Tibial artery (tissue), 4 donors: ENCODE measurements around the gene PTMS.

Experiments used
- DNase-seq, 2 donors: peaks; one replicate each; pipeline ENCODE4 v3.0.0-alpha.2; 2019
- H3K27ac ChIP-seq, 2 donors: fragments of 200-600 bp; sonication (generic) in 1 of 2; 1 replicate in 1 of 2; 2 replicates in 1 of 2; pipeline ENCODE4 v1.5.1; 2018 to 2019; ENCODE audit warnings: mild to moderate bottlenecking in 1 of 2
- H3K27me3 ChIP-seq, 2 donors: fragments of 200-600 bp; sonication (generic) in 1 of 2; one replicate each; pipeline versions ENCODE4 v1.5.1 to v1.6.0; 2016 to 2019
- H3K36me3 ChIP-seq, 3 donors: fragments of 200-600 bp; sonication (generic) in 2 of 3; one replicate each; pipeline ENCODE4 v1.5.1; 2016 to 2019; ENCODE audit warnings: mild to moderate bottlenecking in 2 of 3
- H3K4me1 ChIP-seq, 4 donors: fragments of 200-600 bp; sonication (generic) in 2 of 4; 1 replicate in 3 of 4; 2 replicates in 1 of 4; pipeline ENCODE4 v1.5.1; 2016 to 2019
- H3K4me3 ChIP-seq, 2 donors: fragments of 200-600 bp; sonication (generic) in 1 of 2; 1 replicate in 1 of 2; 2 replicates in 1 of 2; pipeline ENCODE4 v1.5.1; 2018 to 2019; ENCODE audit warnings: mild to moderate bottlenecking in 2 of 2
- H3K9me3 ChIP-seq, 3 donors: fragments of 200-600 bp; sonication (generic) in 1 of 3; one replicate each; pipeline ENCODE4 v1.5.1; 2016 to 2019
- intact Hi-C: fragments of 100-400 bp; cut with DNase I; formaldehyde crosslinking; loops from one replicate; pipeline ENCODE4 v1.15.0; 2023; ENCODE audit warnings: low total_unique reads
- TF ChIP-seq, protein P1 (sequence below), 2 experiments: fragments of 200-600 bp in 1 of 2; fragments of 450-650 bp in 1 of 2; IDR thresholded peaks; one replicate each; pipeline ENCODE4 v1.5.1; 2017 to 2019; ENCODE audit warnings: antibody characterized with exemption in 2 of 2, mild to moderate bottlenecking in 1 of 2, moderate library complexity in 1 of 2

Gene PTMS

DNA sequence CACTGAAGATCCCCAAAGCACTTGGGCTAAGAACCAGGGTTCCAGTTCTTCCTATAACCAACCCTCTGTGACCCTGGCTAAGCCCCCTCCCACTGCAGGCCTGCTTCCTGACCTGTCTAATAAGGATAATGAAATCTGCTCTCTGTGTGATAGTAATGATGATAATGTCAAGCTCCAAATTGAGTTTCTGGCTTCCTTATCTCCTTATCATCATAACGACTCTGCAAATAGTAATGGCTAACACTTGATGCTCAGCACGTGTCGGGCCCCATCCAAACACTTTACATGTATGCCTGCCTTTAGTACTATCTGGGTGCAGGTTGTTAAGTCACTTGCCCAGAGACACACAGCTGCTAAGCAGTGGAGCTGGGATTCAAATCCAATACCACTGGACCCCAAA is 50.4 kb downstream of the PTMS start:
- H3K36me3 ChIP-seq, result no peaks in the 10 kb centered on the region
- no peak for DNase-seq
- H3K9me3 ChIP-seq, result no peaks in the 10 kb centered on the region
- TF ChIP-seq, protein P1, sequence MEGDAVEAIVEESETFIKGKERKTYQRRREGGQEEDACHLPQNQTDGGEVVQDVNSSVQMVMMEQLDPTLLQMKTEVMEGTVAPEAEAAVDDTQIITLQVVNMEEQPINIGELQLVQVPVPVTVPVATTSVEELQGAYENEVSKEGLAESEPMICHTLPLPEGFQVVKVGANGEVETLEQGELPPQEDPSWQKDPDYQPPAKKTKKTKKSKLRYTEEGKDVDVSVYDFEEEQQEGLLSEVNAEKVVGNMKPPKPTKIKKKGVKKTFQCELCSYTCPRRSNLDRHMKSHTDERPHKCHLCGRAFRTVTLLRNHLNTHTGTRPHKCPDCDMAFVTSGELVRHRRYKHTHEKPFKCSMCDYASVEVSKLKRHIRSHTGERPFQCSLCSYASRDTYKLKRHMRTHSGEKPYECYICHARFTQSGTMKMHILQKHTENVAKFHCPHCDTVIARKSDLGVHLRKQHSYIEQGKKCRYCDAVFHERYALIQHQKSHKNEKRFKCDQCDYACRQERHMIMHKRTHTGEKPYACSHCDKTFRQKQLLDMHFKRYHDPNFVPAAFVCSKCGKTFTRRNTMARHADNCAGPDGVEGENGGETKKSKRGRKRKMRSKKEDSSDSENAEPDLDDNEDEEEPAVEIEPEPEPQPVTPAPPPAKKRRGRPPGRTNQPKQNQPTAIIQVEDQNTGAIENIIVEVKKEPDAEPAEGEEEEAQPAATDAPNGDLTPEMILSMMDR (IDR thresholded peaks at IDR 0.05), result no peak
- intact Hi-C loops, result no loop called here
- no peak overlapping the region for H3K27ac ChIP-seq
- peaks cover 0 to 43% of the 10 kb centered on the region in 2 donors for H3K27me3 ChIP-seq
- H3K4me1 ChIP-seq, result peaks cover 0 to 6% (median 5%) of the 10 kb centered on the region in 4 donors
- H3K4me3 ChIP-seq, result no peak overlapping the region

DNA sequence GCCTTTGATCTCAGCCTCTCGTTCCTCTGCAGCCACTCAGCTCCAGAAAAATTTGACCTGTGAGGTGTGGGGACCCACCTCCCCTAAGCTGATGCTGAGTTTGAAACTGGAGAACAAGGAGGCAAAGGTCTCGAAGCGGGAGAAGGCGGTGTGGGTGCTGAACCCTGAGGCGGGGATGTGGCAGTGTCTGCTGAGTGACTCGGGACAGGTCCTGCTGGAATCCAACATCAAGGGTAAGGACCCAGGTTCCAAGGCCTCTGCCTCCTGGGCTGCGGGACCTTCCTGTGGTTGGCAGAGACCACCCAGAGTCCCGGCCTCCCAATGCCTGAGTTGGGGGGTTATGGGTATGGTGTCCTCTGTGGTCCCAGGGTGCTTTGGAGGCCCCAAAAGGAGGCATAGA is 50.9 kb downstream of the PTMS start:
- H3K27me3 ChIP-seq, result peaks cover 0 to 47% of the 10 kb centered on the region in 2 donors
- H3K9me3 ChIP-seq, result no peaks in the 10 kb centered on the region
- H3K4me1 ChIP-seq, result peaks cover 0 to 10% (median 10%) of the 10 kb centered on the region in 4 donors
- no peak overlapping the region for H3K27ac ChIP-seq
- TF ChIP-seq, protein P1 (IDR thresholded peaks at IDR 0.05), result no peak
- H3K36me3 ChIP-seq, result no peaks in the 10 kb centered on the region
- H3K4me3 ChIP-seq, result no peak overlapping the region
- DNase-seq, result no peak
- intact Hi-C loops, result no loop called here

DNA sequence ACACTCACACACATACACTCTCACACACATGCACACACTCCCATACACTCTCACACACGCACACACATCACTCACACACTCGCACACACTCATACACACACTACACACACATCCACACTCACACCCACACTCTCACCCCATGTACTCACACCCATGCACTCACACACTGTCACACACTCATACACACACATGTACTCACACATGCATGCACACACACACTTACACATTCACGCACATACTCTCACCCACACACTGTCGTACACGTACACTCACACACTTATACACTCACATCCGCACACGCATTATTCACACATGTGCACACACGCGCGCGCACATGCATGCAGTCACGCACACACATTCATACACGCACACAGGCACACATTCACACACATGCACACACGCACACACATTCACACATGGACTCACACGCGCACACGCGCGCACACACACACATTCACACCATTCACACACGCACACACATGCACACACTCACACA is 51.5 kb downstream of the PTMS start:
- DNase-seq, result no peak
- Histone ChIP-seq H3K27me3 (peaks cover 0 to 54% of the 10 kb centered on the region in 2 donors), H3K9me3 (no peaks in the 10 kb centered on the region), H3K4me1 (peaks cover 0 to 14% (median 12%) of the 10 kb centered on the region in 4 donors), H3K36me3 (no peaks in the 10 kb centered on the region), H3K4me3 (no peak overlapping the region), H3K27ac (no peak overlapping the region)
- TF ChIP-seq, protein P1 (IDR thresholded peaks at IDR 0.05), result no peak
- intact Hi-C loops, result no loop called here

DNA sequence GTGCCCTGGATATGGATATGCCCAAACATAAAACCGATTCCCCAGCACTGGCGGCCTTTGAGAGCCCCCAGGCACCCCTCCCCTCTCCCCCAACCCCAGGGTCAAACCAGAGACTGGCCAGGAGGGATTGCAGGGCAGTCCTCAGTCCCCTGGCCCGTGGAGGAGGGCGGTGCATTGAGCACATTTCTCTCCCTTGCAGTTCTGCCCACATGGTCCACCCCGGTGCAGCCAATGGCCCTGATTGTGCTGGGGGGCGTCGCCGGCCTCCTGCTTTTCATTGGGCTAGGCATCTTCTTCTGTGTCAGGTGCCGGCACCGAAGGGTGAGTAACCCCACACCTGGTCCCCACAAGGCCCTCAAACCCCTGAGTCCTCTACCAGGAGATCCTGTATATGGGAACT is 52.1 kb downstream of the PTMS start:
- Histone ChIP-seq H3K4me3 (no peak overlapping the region), H3K27ac (no peak overlapping the region), H3K9me3 (no peaks in the 10 kb centered on the region), H3K27me3 (peaks cover 0 to 59% of the 10 kb centered on the region in 2 donors), H3K4me1 (peaks cover 0 to 14% (median 12%) of the 10 kb centered on the region in 4 donors), H3K36me3 (no peaks in the 10 kb centered on the region)
- no peak for DNase-seq
- TF ChIP-seq, protein P1 (IDR thresholded peaks at IDR 0.05), result no peak
- intact Hi-C loops, result no loop called here

DNA sequence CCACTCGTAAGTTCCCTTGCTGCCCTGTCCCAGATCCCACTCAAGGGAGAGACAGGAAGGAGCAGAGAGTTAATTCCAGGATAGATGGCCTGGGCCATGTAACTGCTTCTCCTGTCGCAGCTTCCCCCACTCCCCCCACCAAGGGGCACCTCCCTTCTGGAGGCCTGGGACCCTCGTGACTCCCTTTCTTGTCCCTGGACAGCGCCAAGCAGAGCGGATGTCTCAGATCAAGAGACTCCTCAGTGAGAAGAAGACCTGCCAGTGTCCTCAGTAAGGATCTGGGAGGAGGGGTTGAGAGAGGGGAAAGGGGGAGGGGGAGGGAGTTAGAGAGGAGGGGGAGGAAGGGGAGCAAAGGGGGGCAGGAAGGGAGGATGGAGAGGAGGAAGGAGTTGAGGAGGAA is 52.5 kb downstream of the PTMS start:
- DNase-seq, result no peak
- Histone ChIP-seq H3K27ac (no peak overlapping the region), H3K36me3 (no peaks in the 10 kb centered on the region), H3K4me3 (no peak overlapping the region), H3K4me1 (peaks cover 0 to 14% (median 12%) of the 10 kb centered on the region in 4 donors), H3K9me3 (no peaks in the 10 kb centered on the region), H3K27me3 (peaks cover 0 to 63% of the 10 kb centered on the region in 2 donors)
- TF ChIP-seq, protein P1 (IDR thresholded peaks at IDR 0.05), result no peak
- intact Hi-C loops, result no loop called here
